ENCODE data around the gene CCDC9B. TPM values are rescaled to one million over a fixed set of nuclear protein-coding genes. Genes with fewer than 3 reads are reported as not detected.

The CCDC9B gene
- 178 TPM for total RNA-seq
- long read RNA-seq, partial matches to known transcripts = 17 of 26 reads
- long read RNA-seq, other reads (novel, unspliced or antisense) = 8 of 26 reads

DNA sequence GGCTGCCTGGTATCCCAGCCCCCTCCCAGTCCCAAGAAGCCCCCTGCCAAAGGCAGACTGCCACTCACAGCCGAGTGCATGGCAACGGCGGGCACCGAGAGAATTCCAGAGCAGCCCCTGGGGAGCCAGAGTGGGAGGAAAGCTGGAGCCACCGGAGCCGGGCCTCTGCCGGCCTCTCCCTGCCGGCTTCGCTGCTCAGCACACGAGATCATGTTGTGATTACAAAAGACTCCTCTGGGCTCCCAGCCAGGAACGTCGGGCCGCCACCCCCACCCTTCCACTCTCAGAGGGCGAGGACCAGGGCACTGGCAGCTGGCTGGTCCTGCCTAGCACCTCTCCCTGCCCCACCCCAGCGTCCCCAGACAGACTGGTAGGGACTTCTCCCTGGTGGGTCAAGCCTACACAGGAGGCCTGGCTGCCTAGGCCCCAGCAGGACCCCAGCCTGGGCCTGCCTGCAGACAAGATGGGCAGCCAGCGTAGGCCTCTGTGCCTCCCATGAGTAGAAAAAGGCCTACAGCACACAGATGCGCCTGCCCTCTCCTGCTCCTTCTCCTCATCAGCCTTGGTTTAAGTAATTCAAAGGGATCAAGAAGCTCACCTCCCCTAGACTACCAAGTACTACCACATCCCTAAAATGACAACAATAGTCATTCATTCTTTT lies at the start of gene CCDC9B:
TSS of gene CCDC9B (minus strand) at position 200 of the 661 bp plus-strand sequence. CDS start at position 80, 120 bp downstream.
- intact Hi-C loops (cut with DNase I) = loop anchor here (1.0 to 2.0 kb wide), 2 partner anchors 26 to 80 kb away; no protein-coding TSS in a partner anchor
- peak; percentile 95 for DNase-seq (ENCODE audit: low spot score)

DNA sequence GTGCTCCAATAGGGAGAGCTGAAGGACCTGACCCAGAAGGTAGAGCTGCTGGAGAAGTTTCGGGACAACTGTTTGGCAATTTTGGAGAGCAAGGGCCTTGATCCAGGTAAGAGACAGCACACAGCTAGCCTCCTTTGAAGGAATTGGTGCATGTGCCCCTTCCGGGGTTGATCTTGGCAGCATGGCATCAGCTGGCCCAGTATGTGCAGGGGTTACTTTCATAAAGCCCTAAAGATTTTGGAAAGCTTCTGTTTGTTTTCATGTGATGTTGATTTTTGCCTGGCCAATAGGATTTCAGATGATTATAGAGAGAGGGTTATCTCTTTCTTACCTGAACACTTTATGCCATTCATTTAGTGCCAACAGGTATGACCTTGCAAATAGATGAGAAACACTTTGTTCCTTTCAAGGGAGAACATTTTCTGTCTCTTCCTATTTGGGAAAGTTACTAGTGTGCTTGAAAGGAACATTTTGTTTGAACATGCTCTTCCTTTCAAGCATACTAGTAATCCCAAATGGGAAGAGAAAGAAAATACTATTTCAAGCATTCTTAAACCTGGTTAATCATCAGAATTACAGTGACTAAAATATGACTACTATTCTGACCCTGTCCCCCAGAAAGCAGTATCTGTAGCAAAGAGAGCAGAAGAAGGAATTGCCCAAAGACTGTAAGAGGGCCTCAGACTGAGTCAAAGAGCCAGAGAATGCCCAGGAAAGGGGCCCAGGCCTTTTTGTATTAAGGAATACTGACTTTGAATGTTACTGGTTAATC lies 49.3 kb upstream of the CCDC9B start:
- no peak for DNase-seq (ENCODE audit: low spot score)
- intact Hi-C loops (cut with DNase I) = no loop called here

DNA sequence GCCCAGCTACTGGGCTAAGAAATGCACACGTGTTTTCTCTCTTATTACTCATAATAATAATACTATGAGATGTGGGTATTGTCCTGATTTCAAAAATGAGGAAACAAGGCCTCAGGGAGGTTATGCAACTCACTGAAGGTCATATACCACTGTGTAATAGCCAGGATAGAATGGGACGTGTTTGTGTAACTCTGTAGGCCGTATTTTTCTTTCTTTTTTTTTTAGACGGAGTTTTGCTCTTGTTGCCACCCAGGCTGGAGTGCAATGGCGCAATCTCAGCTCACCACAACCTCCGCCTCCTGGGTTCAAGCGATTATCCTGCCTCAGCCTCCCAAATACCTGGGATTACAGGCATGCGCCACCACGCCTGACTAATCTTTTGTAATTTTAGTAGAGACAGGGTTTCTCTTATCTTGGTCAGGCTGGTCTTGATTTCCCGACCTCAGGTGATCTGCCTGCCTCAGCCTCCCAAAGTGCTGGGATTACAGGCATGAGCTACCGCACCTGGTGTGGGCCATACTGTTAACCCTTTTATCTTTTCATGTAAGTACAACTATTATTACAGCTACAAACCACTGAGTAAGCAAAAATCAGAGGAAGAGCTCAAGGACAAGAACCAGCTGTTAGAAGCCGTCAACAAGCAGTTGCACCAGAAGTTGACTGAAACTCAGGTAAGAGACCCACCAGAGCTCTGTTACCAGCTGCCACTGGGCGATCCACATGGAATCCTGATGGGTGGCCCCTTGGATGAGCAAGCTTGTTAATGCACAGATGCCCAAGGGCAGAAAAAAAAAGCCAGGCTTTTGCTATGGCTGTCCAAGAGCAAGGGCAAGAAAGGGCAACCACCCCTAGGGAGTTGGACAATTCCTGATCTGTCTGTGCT lies 48.4 kb upstream of the CCDC9B start:
- no peak for DNase-seq (ENCODE audit: low spot score)
- intact Hi-C loops (cut with DNase I) = no loop called here

- DNase-seq (ENCODE audit: low spot score) = no peak
- intact Hi-C loops (cut with DNase I) = no loop called here
Measured at GRCh38 chr15:40386480-40386879, 45.7 kb upstream of the CCDC9B start.

DNA sequence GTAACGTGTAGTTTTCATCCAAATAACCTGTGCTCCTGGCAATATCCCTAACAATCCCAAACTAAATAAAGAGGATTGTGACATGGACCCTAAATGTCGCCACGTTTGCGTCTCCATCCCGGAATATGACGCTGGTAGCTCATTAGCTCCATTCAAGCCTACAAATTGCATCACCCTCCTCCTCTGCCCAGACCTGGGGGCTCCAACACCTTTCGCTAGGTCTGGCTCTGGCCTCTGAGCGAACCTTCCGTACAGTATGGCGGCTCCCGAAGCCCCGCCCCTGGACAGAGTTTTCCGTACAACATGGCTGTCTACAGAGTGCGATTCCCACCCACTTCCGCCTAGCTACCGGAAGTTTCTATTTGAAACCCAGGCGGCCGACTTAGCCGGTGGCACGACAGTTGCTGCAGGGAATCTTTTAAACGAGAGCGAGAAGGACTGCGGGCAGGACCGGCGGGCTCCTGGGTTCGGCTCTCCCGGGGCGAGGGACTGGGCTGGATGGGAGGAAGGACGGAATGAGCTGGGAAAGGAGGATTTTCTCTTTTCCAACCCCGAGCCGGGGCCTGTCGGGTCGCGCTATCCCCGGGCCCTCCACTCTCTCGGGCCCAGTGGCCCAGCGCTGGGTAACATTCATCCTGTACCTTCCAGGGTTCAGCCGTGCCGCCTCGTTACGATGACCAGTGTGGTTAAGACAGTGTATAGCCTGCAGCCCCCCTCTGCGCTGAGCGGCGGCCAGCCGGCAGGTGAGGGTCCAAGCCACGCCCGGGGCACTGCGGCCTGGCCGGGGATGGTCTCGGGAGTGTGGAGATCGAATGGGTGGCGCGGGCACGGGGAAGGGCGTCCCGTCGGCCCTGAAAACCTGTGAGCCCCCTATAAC lies 42.1 kb upstream of the CCDC9B start, which contains the start of gene KNSTRN:
TSS of gene KNSTRN (plus strand) at position 142 of the 877 bp plus-strand sequence. CDS start at position 257, 115 bp downstream.
- peak; percentile 96 for DNase-seq (ENCODE audit: low spot score)
- intact Hi-C loops (cut with DNase I) = no loop called here

DNA sequence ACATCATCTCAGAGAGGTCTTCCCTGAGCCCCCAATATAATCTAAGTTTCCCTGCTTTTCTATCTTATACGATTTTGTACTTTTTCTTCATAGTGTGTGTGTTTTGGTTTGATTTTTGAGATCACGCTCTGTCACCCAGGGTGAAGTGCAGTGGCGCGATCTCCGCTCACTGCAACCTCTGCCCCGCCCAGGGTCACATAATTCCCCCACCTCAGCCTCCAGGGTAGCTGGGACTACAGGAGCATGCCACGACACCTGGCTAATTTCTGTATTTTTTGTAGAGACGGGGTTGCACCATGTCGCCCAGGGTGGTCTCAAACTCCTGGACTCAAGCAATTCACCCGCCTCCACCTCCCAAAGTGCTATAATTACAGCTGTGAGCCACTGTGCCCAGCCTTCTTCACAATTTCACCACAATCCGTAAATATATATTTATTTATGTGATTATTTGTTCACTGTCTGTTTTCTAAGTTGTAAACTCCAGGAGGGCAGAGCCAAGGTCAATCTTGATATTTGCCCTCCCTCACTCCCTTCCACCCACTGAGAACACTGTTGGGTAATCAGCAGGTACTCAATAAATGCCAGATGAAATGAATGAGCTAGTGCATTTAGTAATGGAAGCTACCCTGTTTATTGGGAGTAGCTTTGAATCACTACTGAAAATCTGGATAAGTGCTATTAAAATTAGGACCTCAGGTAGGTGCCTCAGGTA lies 41.2 kb upstream of the CCDC9B start:
- intact Hi-C loops (cut with DNase I) = no loop called here

GRCh38 chr15:40380636-40381035 lies 39.9 kb upstream of the CCDC9B start:
- intact Hi-C loops (cut with DNase I) = no loop called here
- DNase-seq (ENCODE audit: low spot score) = no peak

More for the DNA sequence above, 41.2 kb upstream of the CCDC9B start:
- DNase-seq (ENCODE audit: low spot score) = peak; percentile 29

DNA sequence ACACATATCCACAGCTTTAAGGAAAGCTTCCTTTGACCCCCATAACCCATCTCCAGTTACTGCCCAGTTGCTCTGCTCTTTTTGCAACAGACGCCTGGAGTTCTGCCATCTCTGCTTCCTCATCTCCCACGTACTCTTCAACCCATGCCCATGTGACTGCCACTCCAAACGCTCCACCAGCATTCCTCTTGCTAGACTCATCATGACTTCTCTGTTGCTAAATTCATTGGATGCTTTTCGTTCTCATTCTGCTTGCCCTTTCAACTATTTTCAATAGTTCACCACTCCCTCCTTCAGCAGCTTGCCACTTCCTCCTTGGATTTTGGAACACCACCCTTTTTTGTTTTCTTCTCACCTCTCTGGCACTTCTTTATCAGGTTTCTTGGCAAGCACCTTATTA lies 39.1 kb upstream of the CCDC9B start:
- peak; percentile 74 for DNase-seq (ENCODE audit: low spot score)
- intact Hi-C loops (cut with DNase I) = no loop called here

DNA sequence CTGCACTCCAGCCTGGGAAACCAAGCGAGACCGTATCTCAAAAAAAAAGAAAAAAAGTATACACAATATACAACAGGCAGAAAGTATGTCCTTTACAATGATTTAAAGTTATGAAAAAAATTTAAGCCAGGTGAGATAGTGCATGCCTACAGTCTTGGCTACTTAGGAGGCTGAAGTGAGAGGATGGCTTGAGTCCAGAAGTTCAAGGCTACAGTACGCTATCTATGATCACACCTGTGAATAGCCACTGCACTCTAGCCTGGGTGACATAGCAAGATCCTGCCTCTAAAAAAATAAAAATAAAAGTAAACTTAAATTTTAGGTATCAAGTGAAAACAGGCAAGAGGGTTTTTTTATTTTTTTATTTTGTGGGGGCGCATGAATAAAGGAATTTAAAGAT lies 38.6 kb upstream of the CCDC9B start:
- intact Hi-C loops (cut with DNase I) = no loop called here
- DNase-seq (ENCODE audit: low spot score) = no peak

DNA sequence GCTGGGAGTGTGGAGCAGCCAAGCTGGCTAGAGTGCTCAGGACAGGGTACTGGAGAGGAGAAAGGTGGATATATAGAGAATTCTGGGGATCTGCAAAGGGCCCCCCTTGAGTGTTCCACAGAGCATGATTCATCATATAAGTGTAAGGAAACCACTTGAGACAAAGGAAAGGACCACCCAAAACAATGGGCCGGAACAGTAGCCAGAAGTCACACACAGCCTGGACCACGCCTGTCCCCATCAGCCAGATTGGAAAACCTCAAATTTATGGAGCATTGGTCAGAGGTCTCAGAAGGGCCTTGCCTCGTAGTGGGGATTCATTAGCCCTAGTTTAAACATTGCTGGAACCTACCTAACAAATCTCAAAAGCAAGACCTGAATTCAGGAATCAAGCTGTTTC lies 36.9 kb upstream of the CCDC9B start:
- no peak for DNase-seq (ENCODE audit: low spot score)
- intact Hi-C loops (cut with DNase I) = no loop called here

DNA sequence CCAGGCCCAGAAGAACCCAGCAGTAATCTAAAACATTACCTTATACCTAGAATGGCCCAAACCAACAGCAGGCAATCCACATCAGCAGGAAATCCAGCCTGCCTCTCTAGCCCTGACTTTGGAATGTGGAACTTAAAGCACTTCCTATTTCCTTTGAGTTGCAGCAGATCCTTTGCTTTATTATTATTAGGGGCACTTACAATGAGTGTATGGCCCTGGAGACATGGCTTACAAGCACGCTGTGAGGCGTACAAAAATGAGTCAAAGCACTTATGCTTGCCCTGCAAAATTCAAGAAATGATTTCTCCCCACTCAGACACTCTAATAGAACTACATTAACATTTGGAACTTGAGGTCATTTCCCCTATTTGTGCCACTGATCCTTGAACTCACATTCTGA lies 32.2 kb upstream of the CCDC9B start:
- intact Hi-C loops (cut with DNase I) = no loop called here
- DNase-seq (ENCODE audit: low spot score) = no peak

DNA sequence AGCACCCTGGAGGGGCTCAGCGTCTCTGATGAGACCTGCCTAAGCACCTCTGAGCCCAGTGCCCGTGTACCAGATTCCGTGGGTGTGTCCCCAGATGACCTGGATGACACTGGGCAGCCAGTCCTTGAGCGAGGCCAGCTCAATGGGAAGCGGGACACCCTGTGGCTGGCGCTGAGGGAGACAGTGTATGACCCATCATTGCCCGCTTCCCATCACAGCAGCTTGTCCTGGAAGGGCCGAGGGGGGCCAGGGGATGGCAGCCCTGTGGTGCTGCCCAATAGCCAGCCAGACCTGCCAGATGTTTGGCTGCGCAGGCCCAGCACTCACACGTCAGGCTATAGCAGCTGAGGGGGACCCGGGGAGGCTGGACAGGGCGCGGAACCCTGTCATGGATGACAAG lies 29.2 kb upstream of the CCDC9B start:
- no peak for DNase-seq (ENCODE audit: low spot score)
- intact Hi-C loops (cut with DNase I) = loop anchor here (2.0 kb wide), 1 partner anchor 51 kb away; no protein-coding TSS in a partner anchor

DNA sequence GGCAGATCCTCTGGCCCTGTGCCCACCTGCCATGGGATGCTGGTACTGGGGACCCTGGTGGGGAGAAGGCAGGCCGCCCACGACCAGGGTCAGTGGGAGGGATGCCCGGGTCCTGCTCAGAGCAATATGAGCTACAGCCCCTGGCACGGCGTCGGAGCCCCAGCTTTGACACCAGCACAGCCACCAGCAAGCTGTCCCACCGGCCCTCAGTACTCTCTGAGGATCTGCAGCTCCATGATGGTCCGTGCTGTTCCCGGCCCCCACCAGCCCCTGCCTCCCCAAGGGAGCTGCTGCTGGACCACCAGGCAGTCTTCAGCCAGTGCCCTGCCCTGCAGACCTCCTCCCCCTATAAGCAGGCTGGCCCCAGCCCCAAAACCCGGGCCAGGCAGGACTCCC lies 28.7 kb upstream of the CCDC9B start:
- intact Hi-C loops (cut with DNase I) = loop anchor here (2.0 kb wide), 1 partner anchor 51 kb away; no protein-coding TSS in a partner anchor
- no peak for DNase-seq (ENCODE audit: low spot score)

DNA sequence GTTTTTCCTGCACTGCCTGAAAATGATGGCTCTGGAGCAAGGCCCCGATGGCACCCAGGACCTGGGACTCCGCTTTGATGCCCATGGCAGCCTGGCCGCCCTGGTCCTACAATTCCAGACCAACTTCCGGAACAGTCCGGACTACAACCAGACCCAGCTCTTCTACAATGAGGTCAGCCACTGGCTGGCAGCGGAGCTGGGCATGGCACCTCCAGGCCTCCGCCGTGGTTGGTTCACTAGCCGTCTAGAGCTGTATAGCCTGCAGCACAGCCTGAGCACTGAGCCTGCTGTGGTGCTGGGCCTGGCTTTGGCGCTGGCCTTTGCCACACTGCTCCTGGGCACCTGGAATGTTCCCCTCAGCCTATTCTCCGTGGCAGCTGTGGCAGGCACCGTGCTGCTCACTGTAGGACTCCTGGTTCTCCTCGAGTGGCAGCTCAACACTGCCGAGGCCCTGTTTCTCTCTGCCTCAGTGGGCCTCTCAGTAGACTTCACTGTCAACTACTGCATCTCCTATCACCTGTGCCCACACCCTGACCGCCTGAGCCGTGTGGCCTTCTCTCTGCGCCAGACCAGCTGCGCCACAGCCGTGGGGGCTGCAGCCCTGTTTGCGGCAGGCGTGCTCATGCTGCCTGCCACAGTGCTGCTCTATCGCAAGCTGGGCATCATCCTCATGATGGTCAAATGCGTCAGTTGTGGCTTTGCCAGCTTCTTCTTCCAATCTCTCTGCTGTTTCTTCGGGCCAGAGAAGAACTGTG lies 28.2 kb upstream of the CCDC9B start:
- intact Hi-C loops (cut with DNase I) = loop anchor here (2.0 kb wide), 1 partner anchor 52 kb away; no protein-coding TSS in a partner anchor
- DNase-seq (ENCODE audit: low spot score) = no peak

GRCh38 chr15:40367686-40368611 lies 27.2 kb upstream of the CCDC9B start:
- intact Hi-C loops (cut with DNase I) = loop anchor here (2.0 kb wide), 2 partner anchors 27 to 53 kb away; partner anchors contain the start of gene CCDC9B
- DNase-seq (ENCODE audit: low spot score) = peak; percentile 94

GRCh38 chr15:40367371-40367685 lies 26.6 kb upstream of the CCDC9B start:
- intact Hi-C loops (cut with DNase I) = loop anchor here (2.0 kb wide), 1 partner anchor 27 kb away; the partner anchor contains the start of gene CCDC9B
- DNase-seq (ENCODE audit: low spot score) = no peak
